Activated naive CD4-positive, alpha-beta T cell treated with anti-CD3 and anti-CD28 coated beads, Interleukin-2, amount 50 U/mL, for 24 hours (primary cell): ENCODE data around the gene RAG1.

Experiments
- H3K27ac Mint-ChIP-seq: one replicate; pipeline ENCODE4 v1.8.0; 2021; ENCODE audit warnings: mild to moderate bottlenecking, mixed read lengths
- H3K27me3 Mint-ChIP-seq: one replicate; pipeline ENCODE4 v1.8.0; 2021; ENCODE audit warnings: mixed read lengths
- H3K36me3 Mint-ChIP-seq: one replicate; pipeline ENCODE4 v1.8.0; 2021; ENCODE audit warnings: mixed read lengths
- H3K4me1 Mint-ChIP-seq: one replicate; pipeline ENCODE4 v1.8.0; 2021; ENCODE audit warnings: mixed read lengths
- H3K4me3 Mint-ChIP-seq: one replicate; pipeline ENCODE4 v1.8.0; 2021; ENCODE audit warnings: mild to moderate bottlenecking, mixed read lengths
- H3K9me3 Mint-ChIP-seq: one replicate; pipeline ENCODE4 v1.8.0; 2021; ENCODE audit warnings: mixed read lengths

Gene RAG1

DNA sequence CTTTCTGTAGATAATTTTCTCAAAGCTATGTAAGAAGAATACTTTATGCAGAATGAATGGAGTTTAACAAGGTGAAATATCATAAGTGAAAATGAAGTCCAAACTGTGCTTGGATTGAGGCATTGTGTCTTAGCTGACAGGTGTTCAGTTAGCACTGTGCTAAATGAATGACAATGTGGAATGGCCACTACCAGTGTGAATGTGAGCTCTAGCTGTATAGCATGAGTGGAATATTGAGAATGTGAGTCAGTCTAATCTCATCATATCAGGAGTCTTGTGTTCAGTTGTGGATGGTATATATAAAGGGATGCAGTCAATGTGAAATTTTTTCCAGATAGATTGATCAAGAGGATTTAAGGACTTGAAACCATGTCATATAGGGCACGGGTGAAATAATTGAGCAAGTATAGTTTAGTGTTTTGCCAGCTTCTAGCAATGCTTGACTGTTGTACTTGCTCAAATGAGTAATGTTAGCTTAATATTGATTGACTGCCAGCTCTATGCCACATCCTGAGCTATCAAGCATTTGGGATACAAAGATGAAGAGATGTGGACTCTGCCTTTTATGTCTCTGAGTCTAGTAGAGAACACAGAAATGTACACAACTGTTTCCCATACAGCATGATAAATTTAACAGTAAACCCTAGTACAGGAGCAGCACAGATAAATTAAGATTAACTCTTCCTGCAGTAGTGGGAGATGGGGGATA lies 40.8 kb downstream of the RAG1 start:
- no peak overlapping the region for H3K4me3 Mint-ChIP-seq
- H3K9me3 Mint-ChIP-seq = no peaks in the 10 kb centered on the region
- no peak overlapping the region for H3K27ac Mint-ChIP-seq
- no peaks in the 10 kb centered on the region for H3K4me1 Mint-ChIP-seq
- peaks cover 6% of the 10 kb centered on the region for H3K27me3 Mint-ChIP-seq
- no peaks in the 10 kb centered on the region for H3K36me3 Mint-ChIP-seq

DNA sequence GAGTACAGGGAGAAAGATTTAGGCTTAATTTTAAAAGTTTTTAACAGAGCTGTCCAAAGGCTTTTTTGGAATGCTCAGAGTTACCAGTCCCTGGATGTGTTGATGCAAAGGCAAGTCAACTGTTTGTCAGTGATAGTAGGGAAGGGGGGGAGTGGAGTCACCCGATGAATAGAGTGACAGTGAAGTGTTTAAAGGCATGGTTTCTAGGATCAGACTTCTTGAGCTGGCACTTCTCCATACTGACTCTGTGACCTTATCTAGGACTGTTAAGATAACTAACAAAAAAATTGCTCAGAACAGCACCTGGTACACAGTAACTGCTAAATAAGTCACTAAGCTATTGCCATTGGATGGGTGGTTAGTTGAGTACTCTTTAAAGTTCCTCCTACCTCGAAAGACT lies 41.6 kb downstream of the RAG1 start:
- Mint-ChIP-seq H3K27me3 (peaks cover 4% of the 10 kb centered on the region), H3K36me3 (no peaks in the 10 kb centered on the region), H3K4me3 (no peak overlapping the region), H3K4me1 (no peaks in the 10 kb centered on the region), H3K27ac (no peak overlapping the region), H3K9me3 (no peaks in the 10 kb centered on the region)

DNA sequence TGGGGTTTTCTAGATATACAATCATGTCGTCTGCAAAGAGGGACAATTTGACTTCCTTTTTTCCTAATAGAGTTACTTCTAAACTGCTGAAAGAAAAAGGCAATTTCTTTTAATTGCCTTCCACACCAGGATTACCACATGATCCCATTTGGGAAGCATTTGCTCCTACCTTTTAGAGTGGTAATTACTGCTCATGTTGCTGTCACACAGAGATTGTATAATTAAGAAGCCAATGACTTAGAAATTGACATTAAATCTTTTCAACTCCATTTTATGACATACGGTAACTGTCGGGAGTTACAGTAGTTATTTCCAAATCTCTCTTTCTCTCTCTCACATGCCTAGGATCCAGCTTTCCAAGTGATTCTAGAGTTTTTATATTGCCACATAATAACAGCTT lies 48.0 kb downstream of the RAG1 start:
- Mint-ChIP-seq H3K9me3 (peaks cover 6% of the 10 kb centered on the region), H3K4me3 (no peak overlapping the region), H3K4me1 (no peaks in the 10 kb centered on the region), H3K36me3 (no peaks in the 10 kb centered on the region), H3K27me3 (peaks cover 9% of the 10 kb centered on the region), H3K27ac (no peak overlapping the region)

DNA sequence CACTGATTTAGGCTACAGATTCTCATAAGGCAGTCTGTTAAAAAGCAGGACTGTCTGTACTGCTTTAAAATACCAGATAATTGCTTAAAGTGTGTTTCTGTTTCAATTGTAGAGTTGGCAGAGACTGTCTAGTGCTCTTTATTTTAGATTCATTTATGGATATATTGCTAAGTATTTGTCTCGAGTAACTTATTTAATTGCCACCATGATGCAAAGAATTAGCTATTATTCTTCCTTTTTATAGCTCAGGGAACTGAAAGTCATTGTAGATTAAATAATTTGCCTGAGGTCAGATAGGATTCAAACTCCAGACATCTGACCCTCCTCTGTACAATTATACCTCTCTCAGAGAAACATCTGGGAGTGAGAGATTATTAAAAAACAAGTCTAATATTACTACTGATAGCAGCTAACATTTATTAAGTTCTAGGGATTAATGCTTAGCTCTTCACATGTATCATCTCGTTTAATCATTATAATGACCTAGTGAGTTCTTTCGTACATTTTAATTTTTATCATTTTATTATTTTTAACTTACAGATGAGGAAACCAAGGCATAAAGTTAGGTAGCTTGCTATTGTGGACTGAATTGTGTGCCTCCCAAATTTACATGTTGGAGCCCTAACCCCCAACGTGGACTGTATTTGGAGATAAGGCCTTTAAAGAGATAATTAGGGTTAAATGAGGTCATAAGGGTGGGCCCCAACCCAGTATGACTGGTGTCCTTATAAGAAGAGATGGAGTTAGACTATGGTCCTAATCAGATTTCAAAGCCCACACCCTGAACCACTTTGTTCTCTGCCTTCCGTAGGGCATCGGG lies 49.9 kb downstream of the RAG1 start:
- Mint-ChIP-seq H3K4me1 (no peaks in the 10 kb centered on the region), H3K36me3 (no peaks in the 10 kb centered on the region), H3K9me3 (peaks cover 6% of the 10 kb centered on the region), H3K27me3 (peaks cover 9% of the 10 kb centered on the region), H3K27ac (no peak overlapping the region), H3K4me3 (no peak overlapping the region)

DNA sequence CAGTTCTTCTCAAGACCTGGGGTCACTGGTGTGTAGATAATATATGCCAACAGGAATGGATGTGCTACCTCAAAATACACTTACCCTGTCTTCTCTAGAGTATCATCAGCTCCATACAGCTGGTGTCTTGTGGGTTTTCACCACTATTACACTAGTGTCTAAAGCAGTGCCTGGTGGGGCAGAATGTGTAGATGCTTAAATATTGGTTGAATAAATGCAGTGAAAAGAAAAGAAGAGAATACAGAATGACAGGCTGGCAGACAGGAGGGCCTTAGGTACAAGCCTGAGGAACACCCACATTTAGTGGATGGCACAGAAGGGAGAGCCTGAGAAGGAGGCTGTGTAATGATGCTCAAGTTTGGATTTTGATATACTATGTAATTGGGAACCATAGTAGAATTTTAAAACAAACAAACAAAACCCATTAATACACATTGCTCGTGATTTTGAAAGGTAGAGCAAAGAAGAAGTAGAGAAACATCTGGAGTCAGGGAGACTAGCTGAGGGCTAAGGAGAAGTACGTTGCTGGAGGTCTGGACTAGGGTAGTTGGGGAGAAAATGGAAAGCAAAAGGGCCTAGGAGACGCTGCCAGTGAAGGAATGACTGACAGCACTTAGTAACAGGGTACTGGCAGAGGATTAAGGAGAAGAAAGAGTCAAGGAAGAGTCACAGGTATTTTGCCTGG lies 50.7 kb downstream of the RAG1 start:
- Mint-ChIP-seq H3K36me3 (no peaks in the 10 kb centered on the region), H3K4me1 (no peaks in the 10 kb centered on the region), H3K4me3 (no peak overlapping the region), H3K27me3 (peaks cover 9% of the 10 kb centered on the region), H3K27ac (no peak overlapping the region), H3K9me3 (peaks cover 6% of the 10 kb centered on the region)

DNA sequence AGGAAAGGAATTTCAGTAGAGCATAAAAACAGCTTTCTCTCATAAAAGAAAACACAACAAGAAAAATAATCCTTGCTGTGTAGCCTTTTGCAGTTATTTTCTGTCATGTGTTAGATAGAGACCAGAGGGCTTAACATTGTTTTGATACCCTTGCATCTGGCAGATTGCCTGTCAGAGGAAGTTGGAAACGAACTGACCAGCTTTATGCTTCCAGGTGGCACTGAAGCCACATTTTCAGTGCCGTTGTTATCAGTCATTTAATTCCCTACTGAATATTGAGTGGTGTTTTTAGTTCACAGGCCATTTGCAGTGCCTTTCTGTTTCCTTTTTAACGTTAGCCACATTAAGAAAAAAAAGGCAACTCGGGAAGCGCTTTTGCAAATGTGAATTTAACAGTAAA lies 51.7 kb downstream of the RAG1 start:
- Mint-ChIP-seq H3K9me3 (peaks cover 6% of the 10 kb centered on the region), H3K4me1 (no peaks in the 10 kb centered on the region), H3K4me3 (no peak overlapping the region), H3K27me3 (peaks cover 9% of the 10 kb centered on the region), H3K27ac (no peak overlapping the region), H3K36me3 (no peaks in the 10 kb centered on the region)

DNA sequence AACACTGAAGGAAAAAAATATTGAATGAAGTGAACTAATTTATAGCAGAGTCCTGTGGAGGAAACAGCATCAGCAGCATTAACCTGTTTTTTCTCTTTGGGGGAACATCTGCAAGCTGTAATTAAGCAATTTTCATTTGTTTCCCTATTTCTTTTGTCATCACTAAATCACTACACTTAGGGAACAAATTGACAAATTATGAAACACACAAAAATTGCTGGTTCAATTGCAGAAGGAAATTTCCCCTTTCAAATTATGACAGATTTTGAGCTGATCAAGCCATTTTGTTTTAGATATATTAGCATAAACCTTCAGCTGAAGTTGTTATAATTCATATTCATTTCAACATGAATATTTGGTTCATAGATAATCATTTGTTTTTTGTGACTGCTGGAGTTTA lies 52.4 kb downstream of the RAG1 start:
- H3K4me1 Mint-ChIP-seq = no peaks in the 10 kb centered on the region

DNA sequence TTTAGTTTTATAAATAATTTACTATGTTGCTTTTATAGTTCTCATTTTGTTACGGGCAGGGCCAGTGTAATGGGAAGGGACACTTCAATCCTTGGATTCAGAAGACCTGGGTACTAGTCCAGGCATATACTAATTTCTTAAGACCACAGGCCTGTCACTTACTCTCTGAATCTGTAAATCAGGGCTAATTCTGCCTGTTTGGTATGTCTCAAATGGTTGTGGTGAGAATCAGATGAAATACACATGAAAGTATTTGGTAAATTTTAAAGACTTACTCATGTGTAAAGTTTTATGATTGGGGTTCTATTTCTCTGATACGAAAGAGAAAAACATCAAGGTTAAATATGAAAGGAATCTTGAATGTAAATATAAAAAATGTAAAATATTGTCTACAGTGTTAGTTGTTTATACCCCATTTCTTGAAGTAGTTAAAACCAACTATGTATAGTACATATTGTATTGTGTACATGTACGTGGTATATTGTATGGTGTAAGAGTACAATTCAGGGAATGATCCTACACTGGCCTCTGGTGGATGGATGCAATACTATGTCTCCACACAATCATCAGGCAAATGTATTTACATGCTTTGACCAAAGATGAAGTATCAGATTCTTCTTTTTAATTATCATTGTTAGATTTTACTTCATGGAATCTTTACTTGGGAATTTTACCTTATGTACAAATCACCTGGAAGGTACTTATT lies 54.8 kb downstream of the RAG1 start:
- H3K4me3 Mint-ChIP-seq = no peak overlapping the region
- H3K36me3 Mint-ChIP-seq = no peaks in the 10 kb centered on the region
- H3K9me3 Mint-ChIP-seq = no peaks in the 10 kb centered on the region
- no peaks in the 10 kb centered on the region for H3K4me1 Mint-ChIP-seq
- no peak overlapping the region for H3K27ac Mint-ChIP-seq
- H3K27me3 Mint-ChIP-seq = peaks cover 6% of the 10 kb centered on the region

More for the DNA sequence above, 52.4 kb downstream of the RAG1 start:
- H3K36me3 Mint-ChIP-seq = no peaks in the 10 kb centered on the region
- H3K4me3 Mint-ChIP-seq = no peak overlapping the region
- H3K9me3 Mint-ChIP-seq = peaks cover 6% of the 10 kb centered on the region
- peaks cover 9% of the 10 kb centered on the region for H3K27me3 Mint-ChIP-seq
- no peak overlapping the region for H3K27ac Mint-ChIP-seq

DNA sequence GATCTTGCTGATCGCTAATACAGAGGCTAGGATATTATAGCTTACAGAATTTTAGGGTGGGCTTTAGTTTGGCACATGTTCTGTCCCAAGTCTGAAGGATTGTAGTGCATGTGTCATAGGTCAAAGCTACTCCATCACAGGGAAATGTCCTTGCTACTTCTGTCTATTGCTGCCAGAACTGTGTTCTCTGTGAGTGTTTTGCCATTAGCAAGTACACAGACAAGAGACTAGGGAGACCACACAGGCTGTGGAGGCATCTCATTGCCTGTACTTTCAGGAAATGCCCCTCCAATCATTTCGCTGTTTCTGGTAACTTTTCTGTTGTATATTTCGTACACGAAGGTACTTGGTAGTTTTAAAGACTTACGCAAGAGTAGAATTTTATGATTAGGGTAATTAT lies 55.7 kb downstream of the RAG1 start:
- Mint-ChIP-seq H3K4me1 (no peaks in the 10 kb centered on the region), H3K36me3 (no peaks in the 10 kb centered on the region), H3K9me3 (no peaks in the 10 kb centered on the region), H3K27ac (no peak overlapping the region), H3K4me3 (no peak overlapping the region), H3K27me3 (peaks cover 3% of the 10 kb centered on the region)

DNA sequence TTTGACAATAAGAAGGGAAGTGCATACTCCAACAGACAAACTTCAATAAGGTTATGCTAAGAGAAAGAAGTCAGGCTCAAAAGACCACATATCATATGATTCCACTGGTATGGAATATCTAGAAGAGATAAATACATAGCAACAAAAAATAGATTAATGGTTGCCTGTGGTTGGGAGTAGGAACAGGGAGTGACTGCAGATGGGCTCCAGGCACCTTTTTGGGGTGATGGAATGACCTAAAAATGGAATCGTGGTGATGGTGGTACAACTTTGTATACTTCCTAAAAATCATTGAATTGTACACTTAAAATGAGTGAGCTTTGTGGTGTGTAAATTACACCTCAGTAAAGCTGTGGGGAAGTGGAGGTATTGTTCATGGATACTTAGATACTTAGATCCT lies 59.2 kb downstream of the RAG1 start:
- H3K27ac Mint-ChIP-seq = no peak overlapping the region
- no peaks in the 10 kb centered on the region for H3K27me3 Mint-ChIP-seq
- no peaks in the 10 kb centered on the region for H3K4me1 Mint-ChIP-seq
- no peaks in the 10 kb centered on the region for H3K9me3 Mint-ChIP-seq
- no peak overlapping the region for H3K4me3 Mint-ChIP-seq
- H3K36me3 Mint-ChIP-seq = no peaks in the 10 kb centered on the region

DNA sequence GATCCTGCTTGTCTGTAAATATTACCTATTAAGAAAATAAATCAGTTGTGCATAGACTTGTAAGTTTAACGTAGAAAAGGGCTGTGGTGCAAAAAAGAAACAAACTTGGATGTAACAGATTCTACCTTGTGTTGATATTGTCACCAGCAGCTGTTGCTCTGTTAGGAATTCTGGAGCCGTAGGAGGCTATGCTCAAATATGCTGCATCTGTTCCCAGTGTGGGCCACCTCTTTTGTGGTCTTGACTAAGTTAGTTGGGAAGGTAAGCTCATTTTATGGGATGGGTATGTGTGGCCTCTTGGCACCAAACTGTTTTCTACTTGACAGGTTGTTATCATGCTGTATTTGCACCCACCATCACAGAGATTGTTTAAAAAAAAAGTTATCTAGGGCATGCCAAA lies 59.7 kb downstream of the RAG1 start:
- no peaks in the 10 kb centered on the region for H3K27me3 Mint-ChIP-seq
- H3K4me3 Mint-ChIP-seq = no peak overlapping the region
- no peaks in the 10 kb centered on the region for H3K9me3 Mint-ChIP-seq
- no peaks in the 10 kb centered on the region for H3K4me1 Mint-ChIP-seq
- H3K36me3 Mint-ChIP-seq = no peaks in the 10 kb centered on the region
- no peak overlapping the region for H3K27ac Mint-ChIP-seq

DNA sequence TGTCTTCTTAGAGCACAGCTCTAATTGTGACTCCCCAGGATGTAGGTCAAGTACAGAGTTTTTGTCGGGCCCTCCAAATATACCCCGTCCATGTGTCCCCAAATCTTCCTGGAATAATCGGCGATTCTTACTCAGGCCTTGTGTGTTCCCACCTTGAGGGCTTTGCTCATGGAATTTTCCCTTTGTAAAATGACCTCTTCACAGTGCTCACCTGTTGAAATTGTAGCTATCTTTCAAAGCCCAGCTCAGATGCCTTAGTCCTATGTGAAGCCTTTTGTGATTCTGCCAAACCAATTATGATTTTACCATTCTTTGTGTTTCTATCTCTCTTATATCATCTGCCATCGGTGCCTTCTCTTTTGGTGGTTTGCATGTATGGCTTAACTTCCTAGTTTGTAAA lies 60.3 kb downstream of the RAG1 start:
- Mint-ChIP-seq H3K9me3 (no peaks in the 10 kb centered on the region), H3K27ac (no peak overlapping the region), H3K4me1 (no peaks in the 10 kb centered on the region), H3K4me3 (no peak overlapping the region), H3K36me3 (no peaks in the 10 kb centered on the region), H3K27me3 (no peaks in the 10 kb centered on the region)

DNA sequence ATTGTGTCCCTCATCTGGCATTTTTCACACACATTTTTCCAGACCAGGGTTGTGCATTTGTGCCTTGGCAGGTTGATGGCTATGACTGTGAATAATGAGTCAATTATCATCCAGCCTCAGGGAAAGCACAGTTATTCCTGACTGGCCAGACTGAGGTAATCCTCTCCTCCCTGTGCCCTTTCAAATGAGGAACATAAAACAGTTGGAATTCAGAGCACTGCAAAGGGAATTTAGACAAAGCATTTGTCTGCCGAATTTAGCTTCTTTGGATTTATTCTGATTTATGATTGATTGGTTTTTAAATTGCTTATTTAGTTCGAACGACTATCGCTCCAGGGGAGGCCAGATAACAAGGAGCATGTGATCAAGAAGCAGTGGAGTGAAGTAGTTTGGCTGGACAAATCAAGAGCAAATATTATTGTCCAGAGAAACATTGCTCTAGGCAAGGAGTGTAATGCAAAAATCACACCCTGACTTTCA lies 61.0 kb downstream of the RAG1 start:
- Mint-ChIP-seq H3K4me3 (no peak overlapping the region), H3K27ac (no peak overlapping the region), H3K9me3 (no peaks in the 10 kb centered on the region), H3K36me3 (no peaks in the 10 kb centered on the region), H3K4me1 (no peaks in the 10 kb centered on the region), H3K27me3 (peaks cover 3% of the 10 kb centered on the region)
